ENCODE results near the gene OR2AG2. TPM values are rescaled to one million over a fixed set of nuclear protein-coding genes. Genes with fewer than 3 reads are reported as not detected.

OR2AG2 gene
- polyA plus RNA-seq, 3 donors: 0.09 to 0.12 TPM; not detected in 1

GRCh38 chr11:6746086-6746618, 25.6 kb downstream of the OR2AG2 start:
- DNase-seq (ENCODE audit: extremely low read depth in 1 of 11, low read depth in 9 of 11, low spot score in 4 of 11): no peak

- no peak for DNase-seq (ENCODE audit: extremely low read depth in 1 of 11, low read depth in 9 of 11, low spot score in 4 of 11)
Measured at GRCh38 chr11:6745465-6746015, 26.2 kb downstream of the OR2AG2 start.

DNA sequence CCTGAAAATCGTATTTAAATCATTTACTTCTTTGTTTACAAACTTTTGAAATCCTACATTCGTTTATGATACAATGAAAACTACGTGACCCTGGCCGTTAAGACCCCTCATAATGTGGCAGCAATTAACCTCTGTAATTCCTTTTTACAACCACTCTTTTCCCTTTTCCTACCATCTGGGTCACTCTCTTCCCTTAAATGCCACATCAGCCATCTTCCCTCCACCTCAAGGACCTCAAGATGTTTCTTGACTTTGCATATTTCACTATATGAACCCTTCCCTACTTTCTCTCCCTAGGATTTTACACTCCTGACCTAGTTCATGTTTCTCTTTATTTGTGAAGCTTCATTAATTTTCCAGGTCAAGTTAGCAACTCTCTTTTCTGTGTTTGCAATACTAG, 26.8 kb downstream of the OR2AG2 start:
- DNase-seq (ENCODE audit: extremely low read depth in 1 of 11, low read depth in 9 of 11, low spot score in 4 of 11): no peak

DNA sequence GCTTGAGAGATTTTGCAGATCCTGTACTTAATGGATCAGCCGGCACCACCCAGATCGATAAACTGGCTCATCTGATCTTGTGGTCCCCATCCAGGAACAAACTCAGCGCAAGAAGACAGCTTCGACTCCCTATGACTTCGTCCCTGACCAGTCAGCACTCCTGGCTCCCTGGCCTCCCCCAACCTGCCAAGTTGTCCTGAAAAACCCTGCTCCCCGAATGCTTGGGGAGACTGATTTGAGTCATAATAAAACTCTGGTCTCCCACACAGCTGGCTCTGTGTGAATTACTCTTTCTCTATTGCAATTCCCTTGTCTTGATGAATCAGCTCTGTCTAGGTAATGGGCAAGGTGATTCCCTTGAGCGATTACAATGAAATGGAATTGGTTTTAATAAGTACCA, 29.5 kb downstream of the OR2AG2 start:
- no peak for DNase-seq (ENCODE audit: extremely low read depth in 1 of 11, low read depth in 9 of 11, low spot score in 4 of 11)

DNA sequence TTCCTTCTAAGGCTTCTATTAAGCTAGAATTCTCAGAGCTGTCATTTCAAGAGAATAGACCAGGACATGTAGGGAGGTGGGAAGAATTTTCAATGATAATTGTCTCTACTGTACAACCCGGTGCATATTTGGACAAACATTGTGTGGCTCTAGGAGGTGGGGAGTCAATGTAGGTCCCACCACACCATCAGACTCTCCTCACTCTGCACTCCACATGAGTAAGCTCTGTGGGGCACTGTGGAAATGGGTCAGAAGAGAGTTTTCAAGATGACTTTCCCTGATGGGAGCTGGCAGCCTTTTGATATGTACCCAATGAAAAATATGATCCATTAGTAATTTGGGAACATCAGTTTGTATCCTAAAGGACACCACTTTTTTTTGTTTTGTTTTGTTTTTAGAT, 33.2 kb downstream of the OR2AG2 start:
- no peak for DNase-seq (ENCODE audit: extremely low read depth in 1 of 11, low read depth in 9 of 11, low spot score in 4 of 11)

DNA sequence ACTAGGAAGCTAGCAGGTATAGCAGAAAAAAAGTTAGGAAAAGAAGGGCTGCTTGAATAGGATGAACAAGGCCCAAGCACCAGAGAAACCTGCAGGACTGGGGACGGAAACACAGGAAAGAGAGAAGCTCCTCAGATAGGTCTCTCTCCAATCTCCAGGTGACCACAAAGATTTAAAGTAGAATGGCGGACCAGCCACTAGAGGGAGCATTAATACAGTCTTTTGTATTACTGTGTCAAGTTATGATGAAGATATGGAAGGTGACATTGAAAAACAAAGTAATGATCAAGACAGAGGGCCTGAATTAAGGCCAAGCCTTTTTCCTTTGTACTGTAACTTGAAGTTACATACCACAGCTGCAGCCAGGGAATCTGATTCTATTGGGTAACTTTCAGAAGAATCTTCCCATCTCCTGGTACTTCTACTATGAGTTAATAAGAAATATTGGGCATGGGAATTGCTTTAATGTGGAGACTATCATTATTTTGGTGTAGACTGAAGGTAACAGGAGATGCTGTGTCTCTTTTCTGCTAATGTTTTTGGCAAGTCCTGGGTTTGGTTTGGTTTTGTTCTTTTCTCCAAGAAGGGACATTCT, 33.8 kb downstream of the OR2AG2 start:
- DNase-seq (ENCODE audit: extremely low read depth in 1 of 11, low read depth in 9 of 11, low spot score in 4 of 11): peak in 2 of 11 donors; percentile 9 to 39

GRCh38 chr11:6736495-6737121, 35.2 kb downstream of the OR2AG2 start:
- no peak for DNase-seq (ENCODE audit: extremely low read depth in 1 of 11, low read depth in 9 of 11, low spot score in 4 of 11)

GRCh38 chr11:6735306-6735705, 36.5 kb downstream of the OR2AG2 start:
- no peak for DNase-seq (ENCODE audit: extremely low read depth in 1 of 11, low read depth in 9 of 11, low spot score in 4 of 11)

DNA sequence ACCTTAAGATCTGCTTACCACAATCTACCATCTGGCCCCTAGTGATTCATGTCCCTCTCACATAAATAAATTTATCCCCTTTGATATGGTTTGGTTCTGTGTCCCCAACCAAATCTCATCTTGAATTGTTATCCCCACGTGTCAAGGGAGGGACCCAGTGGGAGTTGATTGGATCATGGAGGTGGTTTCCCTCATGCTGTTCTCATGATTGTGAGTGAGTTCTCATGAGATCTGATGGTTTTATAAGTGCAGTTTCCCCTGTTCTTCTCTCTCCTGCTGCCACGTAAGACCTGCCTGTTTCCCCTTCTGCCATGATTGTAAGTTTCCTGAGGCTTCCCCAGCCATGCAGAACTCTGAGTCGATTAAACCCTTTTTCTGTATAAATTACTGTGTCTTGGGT, 37.2 kb downstream of the OR2AG2 start:
- DNase-seq (ENCODE audit: extremely low read depth in 1 of 11, low read depth in 9 of 11, low spot score in 4 of 11): no peak

- no peak for DNase-seq (ENCODE audit: extremely low read depth in 1 of 11, low read depth in 9 of 11, low spot score in 4 of 11)
Measured at GRCh38 chr11:6733326-6734275, 38.2 kb downstream of the OR2AG2 start.

- peak in 1 of 11 donors; percentile 5 for DNase-seq (ENCODE audit: extremely low read depth in 1 of 11, low read depth in 9 of 11, low spot score in 4 of 11)
Measured at GRCh38 chr11:6727971-6728760, 43.6 kb downstream of the OR2AG2 start.

GRCh38 chr11:6725386-6725896, 46.3 kb downstream of the OR2AG2 start:
- DNase-seq (ENCODE audit: extremely low read depth in 1 of 11, low read depth in 9 of 11, low spot score in 4 of 11): no peak

- DNase-seq (ENCODE audit: extremely low read depth in 1 of 11, low read depth in 9 of 11, low spot score in 4 of 11): no peak
Measured at GRCh38 chr11:6724013-6724412, 47.8 kb downstream of the OR2AG2 start.

DNA sequence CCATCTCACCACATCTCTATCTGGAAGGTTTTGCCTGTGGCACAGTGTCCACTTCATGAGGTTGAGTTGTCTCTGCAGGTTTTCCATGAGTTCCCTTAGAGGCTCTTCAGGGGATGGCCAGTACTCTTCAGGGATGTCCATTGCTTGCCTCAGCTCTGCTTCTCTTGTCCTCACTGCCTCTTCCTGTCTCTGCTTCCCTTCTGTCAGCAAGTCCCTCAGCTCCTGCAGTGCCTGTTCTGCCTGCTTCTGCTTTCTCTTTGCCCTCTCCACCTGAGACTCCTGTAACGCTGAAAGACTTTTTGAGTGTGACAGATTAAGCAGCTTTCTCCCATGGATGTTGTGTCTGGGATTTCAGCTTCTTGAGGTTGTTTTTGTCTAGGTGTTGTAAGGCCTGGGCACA, 50.4 kb downstream of the OR2AG2 start:
- DNase-seq (ENCODE audit: extremely low read depth in 1 of 11, low read depth in 9 of 11, low spot score in 4 of 11): no peak

DNA sequence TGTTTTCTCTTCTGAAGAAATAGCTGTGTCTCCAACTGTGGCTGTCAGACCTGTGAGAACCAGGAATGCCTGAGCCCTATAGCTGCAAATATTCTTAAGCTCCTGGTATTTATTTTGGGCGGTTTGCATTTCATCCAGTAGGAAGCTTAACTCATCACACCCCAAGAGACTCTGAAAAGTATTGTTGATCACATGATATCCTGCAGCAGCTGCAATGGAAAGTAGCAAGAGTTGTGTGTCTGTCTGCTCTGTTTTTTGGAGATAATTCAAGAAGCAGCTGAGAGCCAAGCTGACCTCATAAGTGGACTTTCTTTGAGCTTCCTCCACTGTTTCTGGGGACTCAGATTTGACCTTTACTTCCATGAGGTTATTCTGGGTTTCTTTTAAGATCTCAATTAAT, 52.2 kb downstream of the OR2AG2 start:
- no peak for DNase-seq (ENCODE audit: extremely low read depth in 1 of 11, low read depth in 9 of 11, low spot score in 4 of 11)

- no peak for DNase-seq (ENCODE audit: extremely low read depth in 1 of 11, low read depth in 9 of 11, low spot score in 4 of 11)
Measured at GRCh38 chr11:6717426-6717825, 54.4 kb downstream of the OR2AG2 start.

All from renal cortex interstitium (tissue), 11 donors.